ENCODE results near the gene GHR. TPM values are rescaled to one million over a fixed set of nuclear protein-coding genes. Genes with fewer than 3 reads are reported as not detected.

Gene GHR
- polyA plus RNA-seq, 3 donors: not detected

DNA sequence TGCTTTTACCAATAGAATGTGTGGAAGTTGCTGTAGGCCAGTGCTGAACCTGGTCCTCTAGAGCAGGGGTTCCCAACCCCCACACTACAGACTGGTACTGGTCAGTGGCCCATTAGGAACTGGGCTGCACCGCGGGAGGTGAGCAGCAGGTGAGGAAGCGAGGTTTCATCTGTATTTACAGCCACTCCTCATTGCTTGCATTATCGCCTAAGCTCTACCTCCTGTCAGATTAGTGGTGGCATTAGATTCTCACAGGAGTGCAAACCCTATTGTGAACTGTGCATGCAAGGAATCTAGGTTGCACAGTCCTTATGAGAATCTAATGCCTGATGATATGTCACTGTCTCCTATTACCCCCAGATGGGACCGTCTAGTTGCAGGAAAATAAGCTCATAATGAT is 327.3 kb downstream of the GHR start:
- H3K27ac Mint-ChIP-seq: peak overlapping the region in 1 of 7 donors; percentile 10
- H3K4me3 Mint-ChIP-seq: no peak overlapping the region
- H3K36me3 Mint-ChIP-seq: no peaks in the 10 kb centered on the region
- TF ChIP-seq, protein P1, sequence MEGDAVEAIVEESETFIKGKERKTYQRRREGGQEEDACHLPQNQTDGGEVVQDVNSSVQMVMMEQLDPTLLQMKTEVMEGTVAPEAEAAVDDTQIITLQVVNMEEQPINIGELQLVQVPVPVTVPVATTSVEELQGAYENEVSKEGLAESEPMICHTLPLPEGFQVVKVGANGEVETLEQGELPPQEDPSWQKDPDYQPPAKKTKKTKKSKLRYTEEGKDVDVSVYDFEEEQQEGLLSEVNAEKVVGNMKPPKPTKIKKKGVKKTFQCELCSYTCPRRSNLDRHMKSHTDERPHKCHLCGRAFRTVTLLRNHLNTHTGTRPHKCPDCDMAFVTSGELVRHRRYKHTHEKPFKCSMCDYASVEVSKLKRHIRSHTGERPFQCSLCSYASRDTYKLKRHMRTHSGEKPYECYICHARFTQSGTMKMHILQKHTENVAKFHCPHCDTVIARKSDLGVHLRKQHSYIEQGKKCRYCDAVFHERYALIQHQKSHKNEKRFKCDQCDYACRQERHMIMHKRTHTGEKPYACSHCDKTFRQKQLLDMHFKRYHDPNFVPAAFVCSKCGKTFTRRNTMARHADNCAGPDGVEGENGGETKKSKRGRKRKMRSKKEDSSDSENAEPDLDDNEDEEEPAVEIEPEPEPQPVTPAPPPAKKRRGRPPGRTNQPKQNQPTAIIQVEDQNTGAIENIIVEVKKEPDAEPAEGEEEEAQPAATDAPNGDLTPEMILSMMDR (IDR thresholded peaks at IDR 0.05): no peak
- H3K9me3 Mint-ChIP-seq: no peaks in the 10 kb centered on the region
- WGBS (ENCODE audit: insufficient coverage): no CpG with 5 or more reads among the region's 5 CpGs
- no peak overlapping the region for H3K27ac ChIP-seq (ENCODE audit: low read depth in 1 of 2, low read length in 2 of 2)
- H3K27me3 ChIP-seq (ENCODE audit: control insufficient read depth in 2 of 2, insufficient read depth in 2 of 2, low read length in 2 of 2): no peaks in the 10 kb centered on the region
- H3K27me3 Mint-ChIP-seq (ENCODE audit: low read depth in 3 of 3): no peaks in the 10 kb centered on the region
- H3K4me1 Mint-ChIP-seq: no peaks in the 10 kb centered on the region
- no peaks in the 10 kb centered on the region for H3K36me3 ChIP-seq (replicated peaks in 1 of 2; ENCODE audit: control insufficient read depth in 1 of 2, insufficient read depth in 2 of 2, low read length in 2 of 2)
- no peaks in the 10 kb centered on the region for H3K4me1 ChIP-seq (ENCODE audit: control insufficient read depth in 1 of 2, insufficient read depth in 2 of 2, low read length in 2 of 2)
- no peaks in the 10 kb centered on the region for H3K9me3 ChIP-seq (replicated peaks in 1 of 2; ENCODE audit: control insufficient read depth in 1 of 2, insufficient read depth in 1 of 2, low read length in 2 of 2)
- H3K4me3 ChIP-seq (replicated peaks in 1 of 3; ENCODE audit: low read depth in 2 of 3, low read length in 3 of 3): no peak overlapping the region
- no peak overlapping the region for H3K4me2 ChIP-seq (replicated peaks; ENCODE audit: extremely low read depth, low read length, poor library complexity, severe bottlenecking)
- DNase-seq: no peak
- H3K9ac ChIP-seq (ENCODE audit: insufficient read depth, low read length, poor library complexity, severe bottlenecking): no peak overlapping the region
- H4K20me1 ChIP-seq (ENCODE audit: insufficient read depth, low read length): no peaks in the 10 kb centered on the region
- no peaks in the 10 kb centered on the region for H3K79me2 ChIP-seq (ENCODE audit: insufficient read depth, low read length)
- no peak overlapping the region for H2AFZ ChIP-seq (ENCODE audit: insufficient read depth, low read depth, low read length, poor library complexity, severe bottlenecking)
- intact Hi-C loops (cut with micrococcal nuclease): no loop called here

DNA sequence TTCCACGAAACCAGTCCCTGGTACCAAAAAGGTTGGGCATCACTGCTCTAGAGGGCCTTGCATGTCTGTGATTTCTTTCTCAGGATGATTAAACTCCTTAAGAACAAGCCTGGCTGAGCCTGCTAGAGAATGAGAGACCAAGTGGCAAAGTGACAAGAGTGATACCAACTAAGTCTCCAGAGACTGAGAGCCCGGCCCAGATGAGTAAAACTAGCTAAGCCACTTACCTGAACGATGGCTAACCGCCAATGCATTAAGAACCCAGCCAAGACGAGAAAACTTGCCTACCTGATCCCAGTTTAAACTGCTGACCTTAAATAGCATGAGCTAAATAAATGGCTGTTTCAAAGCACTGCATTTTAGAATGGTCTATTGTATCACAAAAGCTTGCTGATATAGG is 327.8 kb downstream of the GHR start:
- H2AFZ ChIP-seq (ENCODE audit: insufficient read depth, low read depth, low read length, poor library complexity, severe bottlenecking): no peak overlapping the region
- Mint-ChIP-seq H3K4me1 (no peaks in the 10 kb centered on the region), H3K27me3 (ENCODE audit: low read depth in 3 of 3) (no peaks in the 10 kb centered on the region), H3K36me3 (no peaks in the 10 kb centered on the region), H3K9me3 (no peaks in the 10 kb centered on the region), H3K4me3 (no peak overlapping the region), H3K27ac (no peak overlapping the region)
- H3K27ac ChIP-seq (ENCODE audit: low read depth in 1 of 2, low read length in 2 of 2): no peak overlapping the region
- TF ChIP-seq, protein P1 (IDR thresholded peaks at IDR 0.05): no peak
- no peaks in the 10 kb centered on the region for H3K36me3 ChIP-seq (replicated peaks in 1 of 2; ENCODE audit: control insufficient read depth in 1 of 2, insufficient read depth in 2 of 2, low read length in 2 of 2)
- 74% methylated on average over 5 of the region's 5 CpGs for WGBS (ENCODE audit: insufficient coverage)
- DNase-seq: no peak
- no peak overlapping the region for H3K4me2 ChIP-seq (replicated peaks; ENCODE audit: extremely low read depth, low read length, poor library complexity, severe bottlenecking)
- H3K4me1 ChIP-seq (ENCODE audit: control insufficient read depth in 1 of 2, insufficient read depth in 2 of 2, low read length in 2 of 2): no peaks in the 10 kb centered on the region
- H3K4me3 ChIP-seq (replicated peaks in 1 of 3; ENCODE audit: low read depth in 2 of 3, low read length in 3 of 3): no peak overlapping the region
- no peaks in the 10 kb centered on the region for H4K20me1 ChIP-seq (ENCODE audit: insufficient read depth, low read length)
- H3K27me3 ChIP-seq (ENCODE audit: control insufficient read depth in 2 of 2, insufficient read depth in 2 of 2, low read length in 2 of 2): no peaks in the 10 kb centered on the region
- H3K9ac ChIP-seq (ENCODE audit: insufficient read depth, low read length, poor library complexity, severe bottlenecking): no peak overlapping the region
- H3K9me3 ChIP-seq (replicated peaks in 1 of 2; ENCODE audit: control insufficient read depth in 1 of 2, insufficient read depth in 1 of 2, low read length in 2 of 2): no peaks in the 10 kb centered on the region
- H3K79me2 ChIP-seq (ENCODE audit: insufficient read depth, low read length): no peaks in the 10 kb centered on the region
- intact Hi-C loops (cut with micrococcal nuclease): no loop called here
